ENCODE data around the gene RIC8B.

- TF ChIP-seq TAF1 (IDR thresholded peaks at IDR 0.05; ENCODE audit: borderline replicate concordance, insufficient read depth, low read length) (no peak), POLR2AphosphoS5 (IDR thresholded peaks at IDR 0.05; ENCODE audit: low read depth, low read length) (no peak)
Observed at GRCh38 chr12:106791531-106791930, 17.0 kb downstream of the RIC8B start.
